ENCODE data around the gene LTC4S.

LTC4S gene

GRCh38 chr5:179795863-179796833, 2.4 kb downstream of the LTC4S start:
- DNase-seq (ENCODE audit: low read depth, low spot score), result no peak

- no peak for DNase-seq (ENCODE audit: low read depth, low spot score)
Measured at GRCh38 chr5:179796877-179797608, 3.3 kb downstream of the LTC4S start.

GRCh38 chr5:179797741-179798140, 4.0 kb downstream of the LTC4S start:
- no peak for DNase-seq (ENCODE audit: low read depth, low spot score)

DNA sequence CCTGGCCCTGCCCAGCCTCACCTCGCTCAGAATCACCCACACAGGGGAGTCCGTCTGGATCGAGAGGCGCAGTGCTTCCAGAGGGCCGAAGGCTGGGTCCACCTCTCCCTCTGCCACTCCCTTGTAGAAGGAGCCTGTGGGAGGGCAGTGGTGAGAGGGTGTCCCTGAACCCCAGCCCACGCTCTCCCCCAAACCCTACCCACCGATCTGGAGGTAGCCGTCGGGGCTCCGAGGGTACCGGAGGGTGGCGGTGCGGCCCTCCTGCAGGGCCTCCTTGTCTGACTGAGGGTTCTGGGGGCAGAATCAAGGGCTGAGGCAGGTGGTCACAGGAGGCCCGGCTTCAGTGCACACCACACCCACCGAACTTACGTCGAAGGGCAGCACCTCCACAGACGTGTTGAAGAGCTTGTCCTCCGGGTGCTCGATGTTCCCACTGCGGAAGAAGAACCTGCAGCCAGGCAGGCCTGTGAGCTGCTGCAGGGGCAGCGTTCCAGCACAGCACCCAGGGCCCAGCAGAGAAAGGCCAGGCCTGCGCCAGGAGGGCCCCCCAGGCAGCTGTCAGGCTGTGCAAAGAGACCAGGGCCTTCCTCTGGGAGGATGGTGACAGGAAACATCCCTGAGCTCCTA, 4.5 kb downstream of the LTC4S start:
- no peak for DNase-seq (ENCODE audit: low read depth, low spot score)

DNA sequence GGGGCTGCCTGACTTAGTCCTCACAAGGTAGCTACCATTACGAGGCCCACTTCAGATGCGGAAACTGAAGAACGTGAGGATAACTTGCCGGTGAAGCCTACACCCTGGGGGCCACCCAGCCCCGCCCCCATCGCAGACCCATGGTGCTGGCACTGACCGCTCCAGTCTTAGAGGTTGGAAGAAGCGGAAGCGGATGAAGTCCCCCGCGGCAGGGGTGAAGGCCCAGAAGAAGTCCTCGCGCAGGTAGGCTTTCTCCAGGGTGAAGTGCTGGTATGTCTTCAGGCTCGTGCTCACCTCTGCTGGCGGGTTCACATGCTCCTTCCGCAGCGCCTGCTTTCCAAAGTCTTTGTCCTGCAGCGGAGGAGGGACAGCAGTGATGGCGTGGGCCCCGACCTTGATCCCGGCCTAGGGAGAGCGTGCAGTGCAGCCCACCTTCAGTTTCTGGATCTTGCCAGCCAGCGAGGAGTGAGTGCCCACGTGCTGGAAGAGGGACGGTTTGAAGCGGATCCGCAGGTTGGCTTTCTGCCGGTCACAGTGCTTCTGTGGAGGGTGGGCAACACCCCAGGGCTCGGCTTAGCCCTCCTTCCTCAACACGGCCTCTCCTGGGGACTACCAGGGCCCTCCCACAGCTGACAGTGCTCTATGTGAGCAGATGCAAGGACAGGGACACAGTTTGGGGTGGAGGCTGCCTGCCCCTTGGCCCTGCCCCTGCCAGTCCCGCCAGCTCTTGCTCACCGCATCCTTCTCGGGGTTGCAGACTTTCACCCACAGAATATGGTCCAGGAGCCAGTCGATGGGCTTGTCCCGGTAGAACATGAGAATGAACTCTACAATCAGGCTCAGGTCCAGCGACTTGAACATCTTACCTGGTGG, 5.2 kb downstream of the LTC4S start:
- DNase-seq (ENCODE audit: low read depth, low spot score), result no peak

GRCh38 chr5:179799644-179799973, 5.8 kb downstream of the LTC4S start:
- DNase-seq (ENCODE audit: low read depth, low spot score), result no peak

GRCh38 chr5:179800071-179800695, 6.4 kb downstream of the LTC4S start:
- DNase-seq (ENCODE audit: low read depth, low spot score), result no peak

DNA sequence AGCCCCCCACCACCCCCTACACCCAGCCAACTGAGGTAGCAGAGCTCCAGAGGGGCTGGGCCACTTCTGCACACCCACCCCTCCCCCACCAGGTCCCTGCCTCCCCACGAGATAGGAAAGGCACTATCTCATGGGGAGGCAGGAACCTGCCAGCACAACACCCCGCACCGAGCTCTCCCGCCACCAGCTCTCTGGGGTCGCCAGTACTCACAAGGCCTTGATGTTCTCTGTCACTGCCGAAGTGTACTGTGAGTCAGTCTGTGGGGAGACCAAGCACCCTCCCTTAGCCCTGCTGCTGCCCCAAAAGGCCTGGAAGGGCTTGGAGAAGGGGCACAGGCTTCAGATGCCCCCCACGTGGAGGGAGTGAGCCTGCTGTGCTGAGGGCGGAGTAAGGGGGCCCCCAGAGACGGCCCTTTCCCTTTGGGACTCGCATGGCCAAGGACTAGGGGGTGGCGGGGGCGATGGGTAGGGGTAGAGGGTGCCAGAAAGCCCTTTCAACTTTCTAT, 7.0 kb downstream of the LTC4S start:
- no peak for DNase-seq (ENCODE audit: low read depth, low spot score)

DNA sequence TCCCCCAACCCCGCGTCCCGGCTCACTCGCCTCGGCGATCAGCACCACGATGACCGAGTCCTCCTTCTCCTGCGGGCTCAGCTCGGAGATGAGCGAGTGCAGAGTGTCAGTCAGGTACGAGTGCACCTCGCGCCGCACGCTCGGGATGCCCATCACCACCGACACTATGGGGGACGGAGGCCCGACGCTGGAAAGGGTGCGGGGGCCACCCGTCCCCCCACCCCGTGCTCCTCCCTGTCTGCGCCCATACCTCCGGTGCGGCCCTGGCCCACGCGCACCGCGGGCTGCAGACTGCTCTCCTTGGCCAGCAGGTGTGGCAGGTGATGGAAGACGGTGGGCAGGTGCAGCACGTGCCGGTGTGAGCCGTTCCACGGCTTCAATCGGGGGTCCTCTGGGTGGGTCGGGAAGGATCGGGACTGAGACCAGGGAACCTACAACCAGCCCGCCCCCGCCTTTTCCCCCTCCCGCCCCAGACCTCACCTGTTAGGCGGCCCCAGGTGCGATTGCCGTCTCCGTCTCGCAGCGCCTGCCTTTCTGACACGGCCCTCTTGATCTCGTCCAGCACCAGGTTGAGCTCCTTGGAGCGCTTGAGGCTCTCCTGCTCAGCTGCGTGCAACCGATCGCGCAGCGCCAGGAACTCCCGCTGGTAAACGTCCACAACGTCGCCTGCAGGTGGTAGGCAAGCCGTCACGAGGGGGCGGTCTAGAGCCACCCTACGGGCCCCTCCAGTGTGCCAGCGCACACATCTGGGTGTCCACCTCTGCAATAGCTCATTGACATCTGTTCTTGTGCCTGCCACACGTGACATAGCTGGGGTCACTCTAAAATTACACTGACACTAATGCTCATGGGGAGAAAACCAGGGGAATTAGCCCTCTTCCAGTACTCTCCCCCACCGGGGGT, 7.8 kb downstream of the LTC4S start:
- no peak for DNase-seq (ENCODE audit: low read depth, low spot score)

- no peak for DNase-seq (ENCODE audit: low read depth, low spot score)
Measured at GRCh38 chr5:179802207-179802883, 8.6 kb downstream of the LTC4S start.

GRCh38 chr5:179802950-179803562, 9.3 kb downstream of the LTC4S start:
- no peak for DNase-seq (ENCODE audit: low read depth, low spot score)

- no peak for DNase-seq (ENCODE audit: low read depth, low spot score)
Measured at GRCh38 chr5:179803651-179804554, 10.1 kb downstream of the LTC4S start.

GRCh38 chr5:179804555-179804947, 10.8 kb downstream of the LTC4S start:
- no peak for DNase-seq (ENCODE audit: low read depth, low spot score)

DNA sequence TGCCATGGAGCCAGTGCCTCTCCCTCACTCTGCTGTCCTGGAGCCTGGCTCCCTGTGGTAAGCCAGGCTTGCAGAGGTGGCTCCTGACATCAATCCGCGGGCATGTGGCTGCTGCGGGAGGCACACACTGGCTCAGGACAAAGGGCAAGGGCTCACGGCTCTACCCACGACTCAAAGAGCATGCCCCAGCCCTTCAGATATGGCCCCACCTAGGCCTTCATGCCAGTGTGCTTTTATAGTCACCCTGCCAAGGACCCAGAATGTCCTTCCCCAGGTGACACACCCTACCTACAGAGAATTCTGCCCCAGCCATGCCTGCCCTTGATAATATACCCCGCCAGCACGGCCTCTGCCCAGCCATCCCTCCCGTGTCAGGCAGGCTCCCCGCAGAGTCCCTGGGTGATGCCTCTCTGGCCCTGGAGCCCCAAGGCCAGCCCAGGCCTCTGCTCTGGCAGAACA, 11.3 kb downstream of the LTC4S start:
- DNase-seq (ENCODE audit: low read depth, low spot score), result no peak

GRCh38 chr5:179805529-179806249, 11.9 kb downstream of the LTC4S start:
- no peak for DNase-seq (ENCODE audit: low read depth, low spot score)

GRCh38 chr5:179806250-179807048, 12.7 kb downstream of the LTC4S start, which contains the start of gene MGAT4B:
Gene MGAT4B, minus strand, starts transcription at chr5:179806866. Its CDS starts 283 bp downstream, at chr5:179806583.
- DNase-seq (ENCODE audit: low read depth, low spot score), result no peak
